H9 (cell line): Measurements from ENCODE around the gene NLRP9. TPM values are rescaled to one million over a fixed set of nuclear protein-coding genes. Genes with fewer than 3 reads are reported as not detected.

Experiments
- DNase-seq: peaks from one replicate; pipeline ENCODE4 v3.0.0-alpha.2; 2017
- H2AFZ ChIP-seq: one replicate; pipeline ENCODE4 v1.6.1; 2013; ENCODE audit warnings: mild to moderate bottlenecking, low read length, control low read depth, moderate library complexity
- H2AK5ac ChIP-seq: 2 replicates; pipeline ENCODE4 v1.6.1; 2013; ENCODE audit warnings: low read length, control low read depth, mixed read lengths; ENCODE audit not compliant: insufficient read length
- H2BK120ac ChIP-seq: one replicate; pipeline ENCODE4 v1.6.1; 2013; ENCODE audit warnings: low read depth, mild to moderate bottlenecking, low read length, control low read depth, inconsistent platforms; ENCODE audit not compliant: poor library complexity, severe bottlenecking
- H2BK12ac ChIP-seq: 2 replicates; pipeline ENCODE4 v1.6.1; 2013; ENCODE audit warnings: low read length, control low read depth, mixed read lengths, low read depth; ENCODE audit not compliant: insufficient read length
- H2BK15ac ChIP-seq: 2 replicates; pipeline ENCODE4 v1.6.1; 2013; ENCODE audit warnings: low read depth, low read length, control low read depth
- H2BK20ac ChIP-seq: one replicate; pipeline ENCODE4 v1.6.1; 2013; ENCODE audit warnings: low read depth, mild to moderate bottlenecking, low read length, control low read depth, inconsistent platforms; ENCODE audit not compliant: poor library complexity, severe bottlenecking
- H2BK5ac ChIP-seq: 2 replicates; pipeline ENCODE4 v1.6.1; 2013; ENCODE audit warnings: low read length, control low read depth, mixed read lengths; ENCODE audit not compliant: insufficient read length
- H3K14ac ChIP-seq: 2 replicates; pipeline ENCODE4 v1.6.1; 2013; ENCODE audit warnings: low read length, control low read depth; ENCODE audit not compliant: insufficient read depth
- H3K18ac ChIP-seq: 2 replicates; pipeline ENCODE4 v1.6.1; 2013; ENCODE audit warnings: low read depth, mild to moderate bottlenecking, mixed read lengths, low read length, control low read depth; ENCODE audit not compliant: insufficient read length
- H3K23ac ChIP-seq: 2 replicates; pipeline ENCODE4 v1.6.1; 2013; ENCODE audit warnings: low read length, control low read depth, mixed read lengths, low read depth; ENCODE audit not compliant: insufficient read length
- H3K23me2 ChIP-seq: 2 replicates; pipeline ENCODE4 v1.6.1; 2013; ENCODE audit warnings: low read depth, mild to moderate bottlenecking, mixed read lengths, low read length, control low read depth; ENCODE audit not compliant: insufficient read length, poor library complexity, severe bottlenecking
- H3K27ac ChIP-seq: 2 replicates; pipeline ENCODE4 v1.5.1; 2013; ENCODE audit warnings: low read length, control low read depth, mixed read lengths, low read depth; ENCODE audit not compliant: insufficient read length
- H3K27me3 ChIP-seq: 2 replicates; pipeline ENCODE4 v1.6.1; 2013; ENCODE audit warnings: low read length, control low read depth, inconsistent platforms; ENCODE audit not compliant: insufficient read depth
- H3K4ac ChIP-seq: 2 replicates; pipeline ENCODE4 v1.6.1; 2013; ENCODE audit warnings: low read depth, mild to moderate bottlenecking, control low read depth, inconsistent platforms, low read length, moderate library complexity
- H3K4me1 ChIP-seq: 2 replicates; pipeline ENCODE4 v1.6.1; 2013; ENCODE audit warnings: low read length, control low read depth, inconsistent platforms; ENCODE audit not compliant: insufficient read depth
- H3K4me2 ChIP-seq: 2 replicates; pipeline ENCODE4 v1.6.1; 2013; ENCODE audit warnings: low read length, control low read depth, mixed read lengths; ENCODE audit not compliant: insufficient read length, insufficient read depth
- H3K56ac ChIP-seq: 2 replicates; pipeline ENCODE4 v1.6.1; 2013; ENCODE audit warnings: low read depth, mild to moderate bottlenecking, mixed read lengths, low read length, control low read depth; ENCODE audit not compliant: insufficient read length
- H3K79me1 ChIP-seq: 2 replicates; pipeline ENCODE4 v1.6.1; 2013; ENCODE audit warnings: low read depth, mild to moderate bottlenecking, moderate library complexity, low read length, control low read depth, inconsistent platforms; ENCODE audit not compliant: insufficient read depth, poor library complexity, severe bottlenecking
- H3K79me2 ChIP-seq: 2 replicates; pipeline ENCODE4 v1.6.1; 2013; ENCODE audit warnings: low read length, control low read depth, inconsistent platforms; ENCODE audit not compliant: insufficient read depth
- H3K9ac ChIP-seq: 2 replicates; pipeline ENCODE4 v1.6.1; 2013; ENCODE audit warnings: low read length, control low read depth, mixed read lengths; ENCODE audit not compliant: insufficient read length; ENCODE audit errors: extremely low read depth
- H3K9me3 ChIP-seq: one replicate; pipeline ENCODE4 v1.6.1; 2013; ENCODE audit warnings: low read depth, low read length, inconsistent platforms; ENCODE audit not compliant: control insufficient read depth
- H3T11ph ChIP-seq: one replicate; pipeline ENCODE4 v1.6.1; 2013; ENCODE audit warnings: mild to moderate bottlenecking, low read length, control low read depth, inconsistent platforms
- H4K20me1 ChIP-seq: one replicate; pipeline ENCODE4 v1.6.1; 2013; ENCODE audit not compliant: control insufficient read depth, insufficient read length, insufficient read depth
- H4K5ac ChIP-seq: 2 replicates; pipeline ENCODE4 v1.6.1; 2013; ENCODE audit warnings: low read depth, mild to moderate bottlenecking, mixed read lengths, low read length, control low read depth; ENCODE audit not compliant: insufficient read length
- H4K8ac ChIP-seq: replicated peaks from 2 replicates; pipeline ENCODE4 v1.6.1; 2013; ENCODE audit warnings: low read length, control low read depth, mixed read lengths, low read depth; ENCODE audit not compliant: insufficient read length
- H4K91ac ChIP-seq: 2 replicates; pipeline ENCODE4 v1.6.1; 2013; ENCODE audit warnings: low read depth, mild to moderate bottlenecking, moderate library complexity, mixed read lengths, low read length, control low read depth; ENCODE audit not compliant: insufficient read length
- H3K27ac Mint-ChIP-seq, 3 experiments: 2 replicates in 2 of 3; 3 replicates in 1 of 3; pipeline ENCODE4 v1.8.0; 2020 to 2021; ENCODE audit warnings: mixed read lengths in 3 of 3, mild to moderate bottlenecking in 1 of 3, moderate library complexity in 1 of 3
- H3K27me3 Mint-ChIP-seq: 2 replicates; pipeline ENCODE4 v1.8.0; 2021; ENCODE audit warnings: low read depth, mild to moderate bottlenecking, moderate library complexity, mixed read lengths
- H3K36me3 Mint-ChIP-seq, 3 experiments: 2 replicates in 2 of 3; 3 replicates in 1 of 3; pipeline ENCODE4 v1.8.0; 2020 to 2021; ENCODE audit warnings: low read depth in 3 of 3, mixed read lengths in 3 of 3; ENCODE audit not compliant: insufficient read depth in 1 of 3
- H3K4me1 Mint-ChIP-seq, 2 experiments: 2 replicates each; pipeline ENCODE4 v1.8.0; 2020; ENCODE audit warnings: mixed read lengths in 2 of 2
- H3K4me3 Mint-ChIP-seq, 2 experiments: 2 replicates in 1 of 2; 3 replicates in 1 of 2; pipeline ENCODE4 v1.8.0; 2020 to 2021; ENCODE audit warnings: mild to moderate bottlenecking in 2 of 2, mixed read lengths in 2 of 2, moderate library complexity in 1 of 2
- H3K9me3 Mint-ChIP-seq, 2 experiments: 2 replicates in 1 of 2; 3 replicates in 1 of 2; pipeline ENCODE4 v1.8.0; 2020; ENCODE audit warnings: mild to moderate bottlenecking in 2 of 2, mixed read lengths in 2 of 2, moderate library complexity in 1 of 2
- CTCF ChIP-seq: fragments of 200-600 bp; sonication (generic); conservative IDR thresholded peaks from 3 replicates; pipeline ENCODE4 v1.8.0; 2021; ENCODE audit warnings: antibody characterized with exemption, mild to moderate bottlenecking
- WGBS: extraction: QIAGEN DNeasy Blood & Tissue Kit; methylation state at CpG from one replicate; pipeline ENCODE4 v1.1.7; 2013; ENCODE audit warnings: missing lambda C conversion rate, low lambda C conversion rate, mixed read lengths; ENCODE audit not compliant: insufficient read length; ENCODE audit errors: extremely low coverage; 5-methylcytosine and 5-hydroxymethylcytosine counted together
- total RNA-seq: library from RNA; stranded (reverse); gene quantifications from 2 replicates; pipeline ENCODE4 v1.2.1, GENCODE V29; 2021

Gene NLRP9
- total RNA-seq, 1 experiment from 2014 or later: not detected

DNA sequence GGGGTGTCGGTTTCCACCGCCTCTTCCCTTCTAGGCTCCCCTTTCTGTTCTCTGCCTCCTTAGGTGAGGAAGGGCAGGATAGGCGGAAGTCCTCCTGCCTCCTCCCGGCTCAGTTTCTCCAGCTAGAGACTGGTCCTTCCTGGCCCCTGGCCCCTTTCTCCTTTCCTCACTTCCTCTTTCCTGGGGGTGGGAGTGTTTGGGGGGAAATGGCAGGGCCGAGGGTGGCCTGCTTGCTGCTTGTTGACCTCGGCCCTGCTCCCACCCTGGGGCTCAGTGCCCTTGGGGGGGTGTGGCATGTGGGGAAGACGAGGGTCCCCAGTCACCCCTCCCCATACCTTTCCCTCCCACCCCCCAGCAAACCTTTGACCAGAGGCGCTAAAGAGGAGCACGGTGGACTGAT lies 78.4 kb downstream of the NLRP9 start:
- Histone ChIP-seq H3K27ac (no peak overlapping the region), H2BK20ac (no peak overlapping the region), H3K79me1 (no peaks in the 10 kb centered on the region)

More for the DNA sequence above, 78.4 kb downstream of the NLRP9 start:
- Histone ChIP-seq H4K5ac (no peak overlapping the region), H2BK12ac (no peak overlapping the region), H3K9me3 (no peaks in the 10 kb centered on the region), H4K91ac (no peak overlapping the region), H2BK120ac (no peak overlapping the region), H3K23me2 (peaks cover 11% of the 10 kb centered on the region), H3K56ac (no peak overlapping the region), H2AFZ (no peak overlapping the region), H3K18ac (no peak overlapping the region), H2AK5ac (no peak overlapping the region), H3K14ac (no peak overlapping the region), H4K8ac (no peak overlapping the region), H2BK15ac (no peak overlapping the region), H3K4ac (no peak overlapping the region), H3T11ph (no peak overlapping the region), H3K4me2 (no peak overlapping the region), H3K4me1 (peaks cover 7% of the 10 kb centered on the region; the same call in 1 of the 2 replicates), H3K23ac (no peak overlapping the region), H3K9ac (no peak overlapping the region), H3K79me2 (peaks cover 50% of the 10 kb centered on the region), H3K27me3 (no peaks in the 10 kb centered on the region), H2BK5ac (no peak overlapping the region), H4K20me1 (no peaks in the 10 kb centered on the region)
- WGBS: no CpG with 5 or more reads among the region's 9 CpGs
- no peak for TF ChIP-seq CTCF
- H3K4me1 Mint-ChIP-seq: peaks cover 23 to 29% of the 10 kb centered on the region in 2 experiments
- no peaks in the 10 kb centered on the region for H3K27me3 Mint-ChIP-seq
- no peaks in the 10 kb centered on the region; a peak in 1 of 5 replicates for H3K9me3 Mint-ChIP-seq
- no peak for DNase-seq
- peaks cover 52 to 82% (median 67%) of the 10 kb centered on the region in 3 experiments for H3K36me3 Mint-ChIP-seq
- H3K27ac Mint-ChIP-seq: peak overlapping the region in 2 of 3 experiments; percentile 90 to 92; a peak in 4 of 7 replicates
- peak overlapping the region in 1 of 2 experiments; percentile 66; a peak in 2 of 5 replicates for H3K4me3 Mint-ChIP-seq
